ENCODE results near the gene CTCFL.

DNA sequence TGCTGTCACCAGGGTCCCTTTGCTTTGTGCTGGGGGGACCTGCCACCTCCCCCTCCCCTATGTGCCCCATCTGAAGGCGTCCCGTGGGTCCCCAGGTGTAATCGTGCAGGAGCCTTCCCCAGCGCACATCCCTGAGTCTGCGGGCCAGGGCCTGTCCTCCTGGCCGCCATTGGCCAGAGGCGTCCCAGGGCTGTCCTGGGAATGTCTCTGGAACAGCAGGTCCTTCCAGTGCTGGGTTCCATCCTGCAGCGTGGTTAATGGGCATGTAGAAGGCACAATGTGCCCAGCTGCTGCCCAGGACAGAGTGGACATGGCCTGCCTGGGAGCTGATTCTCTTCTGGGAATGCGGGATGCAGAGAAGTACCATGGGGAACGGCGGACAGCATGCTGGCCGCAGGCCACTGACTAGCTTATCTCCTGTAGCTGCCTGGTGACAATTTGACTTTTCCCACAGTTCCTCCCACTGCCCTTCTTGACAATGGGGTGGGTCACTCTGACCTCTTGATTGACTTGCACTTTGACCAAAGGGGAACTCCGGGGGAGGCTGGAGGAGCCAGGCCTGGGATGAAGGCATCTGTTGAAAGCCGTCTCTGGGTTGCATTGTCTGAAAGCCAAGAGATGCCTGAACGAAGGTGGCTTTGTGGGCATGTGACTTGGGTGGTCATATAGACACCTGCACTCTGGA is 64.0 kb downstream of the CTCFL start:
- no peak for TF ChIP-seq POLR2A (IDR thresholded peaks at IDR 0.05)
- no peak for TF ChIP-seq POLR2AphosphoS5 (IDR thresholded peaks at IDR 0.05)
- TF ChIP-seq CTCF (IDR thresholded peaks at IDR 0.05) = no peak
- TF ChIP-seq EP300 (IDR thresholded peaks at IDR 0.05; ENCODE audit: low read depth) = no peak
